Activated gamma-delta T cell treated with anti-CD3 and anti-CD28 coated beads, Interleukin-2, amount 50 U/mL, for 16 hours (primary cell): ENCODE measurements around the gene RASGEF1C.
"Not testable (repeated sequence)": the region's sequence is repeated elsewhere in the genome, so short reads cannot be mapped to it uniquely, and the experiment has no call there.

ENCODE experiments used
- DNase-seq: peaks from one replicate; pipeline ENCODE4 v3.0.0-alpha.2; 2020; ENCODE audit warnings: low read depth

RASGEF1C gene

GRCh38 chr5:180135967-180136629 is 72.9 kb downstream of the RASGEF1C start:
- DNase-seq = no peak

GRCh38 chr5:180135128-180135955 is 73.7 kb downstream of the RASGEF1C start:
- DNase-seq = peak; percentile 16

GRCh38 chr5:180133971-180134508 is 75.0 kb downstream of the RASGEF1C start:
- DNase-seq = no peak

- no peak for DNase-seq
Observed at GRCh38 chr5:180133551-180133950, 75.5 kb downstream of the RASGEF1C start.

GRCh38 chr5:180133060-180133459 is 76.0 kb downstream of the RASGEF1C start:
- no peak for DNase-seq

GRCh38 chr5:180130876-180131740 is 77.9 kb downstream of the RASGEF1C start:
- DNase-seq = no peak

- DNase-seq = no peak
Observed at GRCh38 chr5:180130291-180130869, 78.6 kb downstream of the RASGEF1C start.

- no peak for DNase-seq
Observed at GRCh38 chr5:180129291-180130190, 79.5 kb downstream of the RASGEF1C start.

GRCh38 chr5:180128671-180129261 is 80.2 kb downstream of the RASGEF1C start:
- no peak for DNase-seq

GRCh38 chr5:180127682-180128670 is 81.0 kb downstream of the RASGEF1C start:
- DNase-seq = no peak

GRCh38 chr5:180126716-180127681 is 82.0 kb downstream of the RASGEF1C start:
- no peak for DNase-seq

GRCh38 chr5:180126156-180126555 is 82.9 kb downstream of the RASGEF1C start:
- DNase-seq = not testable (repeated sequence)

- not testable (repeated sequence) for DNase-seq
Observed at GRCh38 chr5:180124662-180125061, 84.3 kb downstream of the RASGEF1C start.

GRCh38 chr5:180122875-180123274 is 86.1 kb downstream of the RASGEF1C start:
- no peak for DNase-seq

GRCh38 chr5:180121826-180122413 is 87.1 kb downstream of the RASGEF1C start:
- DNase-seq = no peak

GRCh38 chr5:180120237-180121101 is 88.5 kb downstream of the RASGEF1C start:
- no peak for DNase-seq

- DNase-seq = no peak
Observed at GRCh38 chr5:180119903-180120236, 89.1 kb downstream of the RASGEF1C start.
